AG09319 (cell line): Measurements from ENCODE around the gene MEX3A.

Experiments used
- DNase-seq: peaks from one replicate; pipeline ENCODE4 v3.0.0-alpha.2; 2010; ENCODE audit warnings: low read depth; ENCODE audit errors: extremely low read depth
- CTCF ChIP-seq: IDR thresholded peaks from 2 replicates; pipeline ENCODE4 v1.5.1; 2011; ENCODE audit warnings: low read depth, mild to moderate bottlenecking, inconsistent platforms, low read length, moderate library complexity

The MEX3A gene

GRCh38 chr1:156082309-156083091 is at the start of gene MEX3A:
TSS of gene MEX3A (minus strand) at chr1:156082465. CDS start at chr1:156081998, 467 bp downstream.
- DNase-seq = no peak
- no peak for TF ChIP-seq CTCF

- no peak for DNase-seq
These were observed 48.3 kb upstream of the MEX3A start for GRCh38 chr1:156130578-156130942.

GRCh38 chr1:156129687-156130577 is 47.7 kb upstream of the MEX3A start:
- peak; percentile 96 for DNase-seq
- peak; percentile 92 for TF ChIP-seq CTCF

More at GRCh38 chr1:156130578-156130942, 48.3 kb upstream of the MEX3A start:
- no peak for TF ChIP-seq CTCF

- TF ChIP-seq CTCF = no peak
- DNase-seq = no peak
These were observed 46.7 kb upstream of the MEX3A start for GRCh38 chr1:156128654-156129597.

GRCh38 chr1:156128308-156128653 is 46.0 kb upstream of the MEX3A start:
- DNase-seq = no peak
- no peak for TF ChIP-seq CTCF

- TF ChIP-seq CTCF = no peak
- no peak for DNase-seq
These were observed 44.6 kb upstream of the MEX3A start for GRCh38 chr1:156126630-156127534.
